Anterior cingulate cortex (tissue), 58 donors: ENCODE results near the gene YY1AP1.
"Not testable (repeated sequence)": the region's sequence is repeated elsewhere in the genome, so short reads cannot be mapped to it uniquely, and the experiment has no call there.

Experiments
- DNase-seq, 58 donors: peaks; one replicate each; lab custom pipeline; 2025; lab: John Stamatoyannopoulos, UW

YY1AP1 gene

GRCh38 chr1:155696524-155696923 lies 8.0 kb upstream of the YY1AP1 start:
- no peak for DNase-seq

DNA sequence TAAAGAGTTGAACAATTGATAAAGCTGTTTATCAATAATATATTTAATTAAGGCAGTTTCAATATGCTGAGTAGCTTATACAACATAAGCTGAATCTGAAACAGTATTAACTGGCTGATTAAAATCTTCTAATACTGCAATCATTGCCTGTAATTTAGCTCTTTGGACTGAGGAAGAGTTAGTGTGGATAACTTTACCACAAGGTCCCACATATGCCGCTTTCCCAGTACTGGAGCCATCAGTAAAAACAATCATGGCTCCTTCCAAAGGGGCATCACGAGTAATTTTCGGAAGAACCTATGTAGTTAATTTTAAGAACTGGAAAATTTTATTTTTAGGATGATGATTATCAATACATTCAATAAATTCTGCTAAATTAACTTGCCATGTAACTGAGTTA lies 7.0 kb upstream of the YY1AP1 start:
- DNase-seq = no peak

- no peak for DNase-seq
Measured at GRCh38 chr1:155695072-155695471, 6.5 kb upstream of the YY1AP1 start.

DNA sequence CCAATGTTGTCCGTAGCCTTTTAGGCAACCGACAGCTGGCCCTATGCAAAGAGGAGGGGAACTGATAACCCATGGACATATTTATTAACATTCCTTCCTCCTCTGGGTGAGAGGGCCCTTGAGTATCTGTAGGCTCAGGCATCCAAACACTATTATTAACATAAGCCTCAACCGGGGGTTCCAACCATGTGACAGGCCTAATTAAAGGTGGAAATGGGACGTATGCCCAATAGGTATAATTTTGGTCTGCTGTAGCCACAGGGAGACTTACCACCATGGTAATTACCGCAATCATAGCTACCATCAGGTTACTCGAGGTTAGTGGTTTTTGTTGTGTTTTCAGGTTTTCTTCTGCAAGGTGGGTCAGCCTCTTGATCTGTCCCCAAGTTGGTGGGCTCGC lies 5.6 kb upstream of the YY1AP1 start:
- DNase-seq = no peak

DNA sequence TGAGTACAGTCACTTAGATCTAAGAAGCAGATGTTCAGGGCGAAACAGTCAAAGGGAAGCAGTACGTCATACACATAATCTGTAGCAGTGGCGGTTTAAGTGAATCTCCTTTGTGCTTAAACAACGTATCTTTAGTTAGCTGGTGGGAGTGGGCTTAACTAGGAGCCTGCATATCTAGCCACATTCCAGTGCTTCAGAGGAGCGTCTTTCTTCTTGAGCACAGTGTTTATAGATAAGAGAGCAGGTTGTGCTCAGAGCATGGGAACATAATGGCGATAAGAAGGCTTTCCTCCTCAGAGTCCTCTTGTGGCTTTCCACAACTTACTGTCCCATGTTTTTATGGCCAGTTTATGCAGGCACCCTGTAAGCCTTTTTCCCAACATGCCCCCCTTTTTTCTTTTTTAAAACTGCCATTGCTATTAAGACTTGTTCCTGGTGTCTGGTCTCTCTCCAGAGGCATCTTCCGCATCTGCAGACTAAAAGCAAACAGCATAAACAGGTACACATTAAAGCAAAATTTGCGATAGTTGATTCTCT lies 3.5 kb upstream of the YY1AP1 start:
- no peak for DNase-seq

GRCh38 chr1:155689081-155689607 lies 570 bp upstream of the YY1AP1 start, which contains the start of gene DAP3:
DAP3 (plus strand) TSS chr1:155689091; CDS start chr1:155709780, 20,689 bp downstream.
- not testable (repeated sequence) for DNase-seq

DNA sequence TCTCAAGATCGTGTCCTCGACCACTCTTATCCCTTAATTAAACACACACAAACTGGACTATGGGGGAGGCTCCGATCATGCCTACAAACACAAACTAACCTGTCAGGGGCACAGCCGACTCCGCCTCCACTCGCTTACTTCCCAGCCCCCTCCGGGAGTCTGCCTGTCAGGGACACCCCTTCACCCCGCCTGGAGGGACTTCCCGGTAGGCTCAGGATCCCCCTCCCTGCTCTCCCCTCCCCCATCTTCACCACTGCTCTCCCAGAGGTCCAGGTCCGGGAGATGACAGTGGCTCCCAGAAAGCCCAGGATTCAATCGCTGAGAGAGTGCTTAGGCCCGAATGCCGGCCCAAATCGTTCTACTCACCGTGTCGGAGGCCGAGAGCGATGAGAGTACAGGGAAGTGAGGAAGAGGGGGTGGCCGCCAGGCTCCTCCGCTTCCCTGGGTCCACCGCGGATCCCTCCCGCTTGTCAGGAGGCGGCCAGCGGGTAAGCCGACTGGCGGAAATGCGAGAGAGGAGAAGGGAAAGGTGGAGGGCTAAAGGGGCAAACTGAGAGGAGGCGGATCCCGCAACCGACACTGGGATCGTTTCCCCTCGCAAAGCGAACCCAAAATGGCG lies 760 bp downstream of the YY1AP1 start:
- peak in 13 of 58 donors; percentile 32 to 72 (median 41) for DNase-seq

- peak in 1 of 58 donors; percentile 1 for DNase-seq
Measured at GRCh38 chr1:155681776-155682175, 6.8 kb downstream of the YY1AP1 start.

DNA sequence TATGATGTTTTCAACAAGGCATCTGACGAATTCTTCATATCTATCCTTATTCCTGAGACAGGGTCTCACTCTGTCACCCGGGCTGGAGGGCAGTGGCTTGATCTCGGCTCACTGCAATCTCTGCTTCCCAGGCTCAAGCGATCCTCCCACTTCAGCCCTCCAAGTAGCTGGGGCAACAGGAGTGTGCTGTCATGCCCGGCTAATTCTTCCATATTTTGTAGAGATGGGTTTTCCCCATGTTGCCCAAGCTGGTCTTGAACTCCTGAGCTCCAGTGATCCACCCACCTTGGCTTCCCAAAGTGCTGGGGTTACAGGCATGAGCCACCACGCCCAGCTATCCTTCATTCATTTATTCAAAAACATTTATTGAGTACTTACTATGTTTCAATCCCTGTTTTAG lies 8.0 kb downstream of the YY1AP1 start:
- DNase-seq = no peak

DNA sequence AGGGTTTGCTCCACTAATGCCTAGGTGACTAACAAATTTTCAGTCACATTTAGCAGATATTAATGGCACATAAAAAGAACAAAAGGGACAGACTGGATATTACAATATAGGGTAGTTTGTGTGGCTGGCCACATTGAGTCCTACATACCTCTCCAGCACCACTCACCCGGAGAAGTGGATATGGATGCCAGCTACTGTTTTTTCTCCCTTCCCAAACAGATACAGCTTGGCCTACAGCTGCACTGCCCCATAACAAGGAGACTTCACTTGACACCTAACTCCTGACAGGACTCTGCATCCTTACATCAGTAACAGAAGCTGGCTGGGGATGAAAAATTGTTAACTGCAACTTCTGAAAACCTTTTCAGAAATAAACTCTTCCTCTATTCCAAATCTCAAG lies 9.6 kb downstream of the YY1AP1 start:
- not testable (repeated sequence) for DNase-seq

DNA sequence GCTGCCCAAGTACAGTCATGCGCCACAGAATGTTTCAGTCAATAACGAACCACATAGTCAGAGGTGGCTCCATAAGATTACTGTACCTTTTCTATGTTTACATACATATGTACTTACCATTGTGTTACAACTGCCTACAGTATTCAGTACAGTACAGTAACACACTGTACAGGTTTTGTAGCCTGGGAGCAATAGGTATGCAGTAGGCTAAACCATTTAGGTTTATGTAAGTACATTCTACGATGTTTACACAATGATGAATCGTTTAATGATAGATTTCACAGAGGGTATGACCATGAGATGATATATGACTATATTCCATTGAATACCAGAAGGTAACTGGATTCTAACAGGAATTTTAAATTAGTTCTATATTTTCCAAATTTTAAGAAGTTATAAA lies 10.5 kb downstream of the YY1AP1 start:
- DNase-seq = no peak

DNA sequence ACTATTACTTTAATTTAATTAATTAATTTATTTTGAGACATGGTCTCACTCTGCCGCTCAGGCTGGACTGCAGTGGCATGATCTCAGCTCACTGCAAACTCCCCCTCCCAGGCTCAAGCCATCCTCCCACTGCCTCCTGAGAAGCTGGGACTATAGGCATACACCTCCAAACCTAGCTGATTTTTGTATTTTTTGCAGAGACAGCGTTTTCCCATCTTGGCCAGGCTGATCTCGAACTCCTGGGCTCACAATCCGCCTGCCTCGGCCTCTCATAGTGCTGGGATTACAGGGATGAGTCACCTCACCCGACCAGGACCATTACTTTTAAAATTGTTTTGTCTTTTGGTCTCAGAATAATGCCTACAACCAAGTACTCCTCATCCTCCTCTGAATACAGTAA lies 15.6 kb downstream of the YY1AP1 start:
- DNase-seq = no peak

DNA sequence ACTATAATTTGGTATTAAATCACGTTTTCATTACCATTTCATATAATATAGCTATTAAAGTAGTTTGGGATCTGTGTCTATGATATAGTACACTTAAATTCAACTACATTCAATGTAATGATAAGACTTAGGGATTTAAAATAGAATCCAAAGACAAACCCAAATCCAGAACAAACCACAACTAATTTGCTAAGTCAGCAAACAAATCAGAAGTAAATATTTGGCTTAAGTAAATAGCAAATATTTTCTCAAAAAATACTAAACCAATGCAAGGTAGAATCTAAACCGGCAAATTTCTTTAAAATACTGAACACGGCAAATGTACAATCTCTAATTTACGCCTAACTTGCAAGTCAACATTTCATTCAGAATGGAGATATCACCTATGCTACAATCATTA lies 16.8 kb downstream of the YY1AP1 start:
- DNase-seq = no peak

DNA sequence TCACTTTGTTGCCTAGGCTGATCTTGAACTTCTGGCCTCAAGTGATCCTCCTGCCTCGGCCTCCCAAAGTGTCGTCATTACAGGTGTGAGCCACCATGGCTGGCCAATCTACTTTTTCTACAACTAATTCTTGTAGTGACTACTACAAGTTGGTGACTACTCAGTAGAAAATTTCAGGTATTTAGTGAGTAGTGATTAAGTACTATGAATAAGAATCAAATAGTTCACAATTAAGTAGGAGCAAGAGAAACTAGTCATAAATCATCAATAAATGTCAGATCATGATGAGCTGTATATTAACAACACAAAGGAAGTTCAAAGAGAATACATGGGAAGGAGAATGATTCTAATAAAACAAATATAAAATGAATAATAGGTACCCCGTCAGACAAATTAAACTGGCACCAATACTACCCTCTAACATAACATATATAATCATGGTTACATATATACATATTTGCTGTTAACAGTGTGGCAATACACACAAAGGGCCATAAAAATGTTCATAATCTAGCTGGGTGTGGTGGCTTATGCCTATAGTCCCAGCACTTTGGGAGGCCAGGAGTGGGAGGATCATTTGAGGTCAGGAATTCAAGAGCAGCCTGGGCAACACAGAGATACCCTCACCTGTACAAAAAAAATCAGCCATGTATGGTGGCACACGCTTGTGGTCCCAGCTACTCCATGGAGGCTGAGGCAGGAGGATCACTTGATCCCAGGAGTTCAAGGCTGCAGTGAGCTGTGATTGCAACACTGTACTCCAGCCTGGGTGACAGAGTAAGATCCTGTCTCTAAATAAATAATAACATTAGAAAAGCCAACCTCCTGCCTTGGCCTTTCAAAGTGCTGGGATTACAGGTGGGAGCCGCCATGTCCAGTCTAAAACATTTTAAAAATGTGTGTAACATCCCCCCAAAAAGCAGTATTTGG lies 19.1 kb downstream of the YY1AP1 start:
- DNase-seq = no peak

- DNase-seq = not testable (repeated sequence)
Measured at GRCh38 chr1:155661239-155661638, 27.3 kb downstream of the YY1AP1 start.

- peak in 2 of 58 donors; percentile 12 to 28 for DNase-seq
Measured at GRCh38 chr1:155657463-155657862, 31.1 kb downstream of the YY1AP1 start.

DNA sequence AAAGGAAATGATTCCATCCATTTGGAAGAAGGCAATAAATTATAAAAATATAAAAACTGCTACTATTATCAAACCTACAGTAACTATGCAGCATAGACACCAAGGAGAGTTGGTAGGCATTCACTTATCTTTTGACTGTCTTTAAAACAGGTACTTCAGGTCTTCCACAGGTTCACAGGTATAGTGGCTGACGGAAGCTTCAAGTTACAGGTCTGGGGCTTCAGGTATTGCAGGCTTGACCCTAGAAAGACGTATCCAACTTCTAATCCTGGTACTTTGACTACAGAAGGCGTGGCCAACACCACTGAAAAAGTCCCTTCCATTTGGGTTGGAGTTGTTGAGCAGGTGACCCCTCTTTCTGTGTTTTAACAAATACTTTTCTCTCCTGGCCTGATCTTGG lies 35.6 kb downstream of the YY1AP1 start:
- no peak for DNase-seq

GRCh38 chr1:155651861-155652661 lies 36.5 kb downstream of the YY1AP1 start:
- no peak for DNase-seq

DNA sequence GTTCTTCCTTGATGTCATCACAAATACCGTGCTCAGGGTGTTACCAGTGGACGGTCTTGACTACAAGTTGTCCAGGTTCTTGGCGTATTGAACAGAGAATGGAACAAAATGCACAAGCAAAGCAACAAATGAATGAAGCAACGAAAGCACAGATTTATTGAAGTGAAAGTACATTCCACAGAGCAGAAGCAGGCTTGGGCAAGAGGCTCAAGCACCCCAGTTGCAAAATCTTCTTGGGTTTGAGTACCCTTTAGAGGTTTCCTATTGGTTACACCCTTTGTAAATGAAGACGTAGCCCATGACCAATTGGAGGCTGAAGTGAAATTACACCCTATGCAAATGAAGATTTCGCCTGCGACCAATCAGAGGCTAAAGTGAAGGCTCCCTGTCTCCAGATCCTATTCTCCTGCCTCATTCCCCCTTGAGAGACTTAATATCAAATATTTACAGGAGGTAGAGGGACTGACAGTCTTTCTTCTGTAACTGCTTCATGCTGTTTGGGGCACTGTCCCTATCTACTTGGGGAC lies 38.3 kb downstream of the YY1AP1 start:
- no peak for DNase-seq

DNA sequence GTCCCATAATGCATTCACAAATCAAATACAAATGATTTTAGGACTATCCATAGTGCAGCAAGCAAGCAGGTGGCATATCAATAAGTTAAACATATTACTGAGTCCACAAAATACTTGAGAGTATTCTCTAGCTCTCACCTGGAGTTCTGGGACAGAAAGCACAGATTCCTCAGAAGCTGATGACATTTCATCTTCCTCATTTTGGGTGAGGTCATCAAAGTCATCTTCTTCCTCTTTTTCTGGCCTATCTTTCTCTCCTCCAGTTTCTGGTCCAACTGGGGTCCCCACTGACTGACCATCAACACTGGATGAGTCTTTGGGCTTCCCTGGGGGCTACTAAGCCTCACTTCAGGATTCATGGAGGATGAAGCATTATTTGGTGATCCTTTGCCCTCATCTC lies 38.9 kb downstream of the YY1AP1 start:
- no peak for DNase-seq
